PC-3 (cell line): ENCODE data around the gene RAB3B.

ENCODE experiments used
- CTCF ChIP-seq: fragments of 300-600 bp; sonication (generic); conservative IDR thresholded peaks from 2 replicates; pipeline ENCODE4 v1.5.1; 2017; ENCODE audit warnings: antibody characterized with exemption, low read depth, mild to moderate bottlenecking, low read length
- EZH2phosphoT487 ChIP-seq: fragments of 300-600 bp; sonication (generic); IDR thresholded peaks from 2 replicates; pipeline ENCODE4 v1.6.1; 2018; ENCODE audit warnings: mild to moderate bottlenecking, antibody characterized with exemption, low read length, borderline replicate concordance

GRCh38 chr1:52008071-52008809 is 17.7 kb upstream of the RAB3B start:
- TF ChIP-seq CTCF = no peak
- no peak for TF ChIP-seq EZH2phosphoT487
